Measurements from ENCODE around the gene NVL.
"Not testable (repeated sequence)": the region's sequence is repeated elsewhere in the genome, so short reads cannot be mapped to it uniquely, and the experiment has no call there.

Gene NVL

GRCh38 chr1:224359207-224359606 is 29.2 kb upstream of the NVL start:
- in situ Hi-C loops (cut with MboI; ENCODE audit: low sequenced_read_pairs, unreplicated experiment): no loop called here

DNA sequence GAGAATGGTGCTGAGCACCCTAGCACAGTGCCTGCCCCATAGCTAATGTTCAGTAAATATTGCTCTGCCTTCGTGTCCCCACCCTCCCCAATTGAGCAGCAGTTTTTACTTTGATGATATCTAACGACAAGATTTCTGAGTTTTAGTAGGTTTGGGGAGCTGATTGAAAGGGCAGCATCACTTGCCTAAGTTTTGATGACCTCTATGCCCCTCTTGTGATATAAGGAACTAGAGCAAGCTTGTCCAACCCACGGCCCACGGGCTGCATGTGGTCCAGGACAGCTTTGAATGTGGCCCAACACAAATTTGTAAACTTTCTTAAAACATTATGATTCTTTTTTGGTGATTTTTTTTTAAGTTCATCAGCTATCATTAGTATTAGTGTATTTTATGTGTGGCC is 28.3 kb upstream of the NVL start:
- in situ Hi-C loops (cut with MboI; ENCODE audit: low sequenced_read_pairs, unreplicated experiment): no loop called here
- no peak for TF ChIP-seq CTCF (IDR thresholded peaks at IDR 0.05; ENCODE audit: borderline replicate concordance, control extremely low read depth, extremely low read depth, insufficient read depth, missing control alignments)

More at GRCh38 chr1:224359207-224359606, 29.2 kb upstream of the NVL start:
- no peak for DNase-seq (ENCODE audit: low spot score)
- no peak for TF ChIP-seq CTCF (IDR thresholded peaks at IDR 0.05; ENCODE audit: borderline replicate concordance, control extremely low read depth, extremely low read depth, insufficient read depth, missing control alignments)

GRCh38 chr1:224357626-224358124 is 27.7 kb upstream of the NVL start:
- no peak for TF ChIP-seq CTCF (IDR thresholded peaks at IDR 0.05; ENCODE audit: borderline replicate concordance, control extremely low read depth, extremely low read depth, insufficient read depth, missing control alignments)
- DNase-seq (ENCODE audit: low spot score): no peak
- in situ Hi-C loops (cut with MboI; ENCODE audit: low sequenced_read_pairs, unreplicated experiment): no loop called here

More for the DNA sequence above, 28.3 kb upstream of the NVL start:
- DNase-seq (ENCODE audit: low spot score): no peak

DNA sequence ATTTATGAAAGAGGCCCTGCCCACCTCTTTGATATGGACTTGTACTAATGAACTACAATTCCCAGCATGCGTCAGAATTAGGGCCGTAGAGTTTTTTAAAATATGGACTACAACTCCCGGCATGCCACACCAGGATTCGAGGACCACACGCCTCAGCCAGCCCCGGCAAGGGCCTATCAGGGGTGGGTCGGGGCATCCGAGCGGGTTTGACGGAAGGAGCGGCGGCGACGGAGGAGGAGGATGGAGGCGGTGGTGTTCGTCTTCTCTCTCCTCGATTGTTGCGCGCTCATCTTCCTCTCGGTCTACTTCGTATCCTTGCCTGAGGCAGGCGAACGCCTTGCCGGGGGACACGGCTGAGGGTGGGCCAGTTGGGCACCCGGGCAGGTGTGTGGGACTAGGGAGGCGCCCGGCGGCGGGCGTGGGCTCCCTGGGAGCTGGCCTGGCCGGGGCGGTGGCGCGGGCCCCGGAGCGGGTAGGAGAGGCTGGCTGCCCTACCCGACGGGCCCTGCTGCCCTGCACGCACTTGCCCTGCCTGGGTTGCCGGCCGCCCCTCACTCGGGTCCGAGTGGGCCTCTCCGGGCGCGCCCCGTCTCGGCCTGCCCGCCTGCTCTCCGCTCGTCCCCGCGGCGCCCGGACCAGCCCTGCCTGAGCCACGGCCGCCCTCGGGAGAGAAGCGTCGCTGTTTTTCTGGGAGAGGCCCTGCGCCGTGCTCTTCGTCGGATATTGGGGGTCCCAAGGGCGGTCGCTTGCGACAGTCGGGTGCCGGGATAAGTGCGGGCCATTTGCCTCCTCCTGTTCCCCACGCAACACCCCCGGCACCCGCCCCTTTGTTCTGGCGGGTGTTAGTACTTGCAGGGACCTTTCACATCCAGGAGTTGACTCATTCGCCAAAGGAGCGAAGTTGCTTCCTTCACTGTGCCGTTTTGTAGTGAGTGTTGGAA is 27.0 kb upstream of the NVL start, which contains the start of gene CNIH4:
Gene CNIH4 (plus strand): TSS at position 195 of the 941 bp plus-strand sequence. CDS start 46 bp downstream, at position 241.
- no peak for TF ChIP-seq CTCF (IDR thresholded peaks at IDR 0.05; ENCODE audit: borderline replicate concordance, control extremely low read depth, extremely low read depth, insufficient read depth, missing control alignments)
- in situ Hi-C loops (cut with MboI; ENCODE audit: low sequenced_read_pairs, unreplicated experiment): no loop called here
- peak; percentile 94 for DNase-seq (ENCODE audit: low spot score)

GRCh38 chr1:224353975-224354925 is 24.3 kb upstream of the NVL start:
- TF ChIP-seq CTCF (IDR thresholded peaks at IDR 0.05; ENCODE audit: borderline replicate concordance, control extremely low read depth, extremely low read depth, insufficient read depth, missing control alignments): no peak
- in situ Hi-C loops (cut with MboI; ENCODE audit: low sequenced_read_pairs, unreplicated experiment): no loop called here
- DNase-seq (ENCODE audit: low spot score): no peak

DNA sequence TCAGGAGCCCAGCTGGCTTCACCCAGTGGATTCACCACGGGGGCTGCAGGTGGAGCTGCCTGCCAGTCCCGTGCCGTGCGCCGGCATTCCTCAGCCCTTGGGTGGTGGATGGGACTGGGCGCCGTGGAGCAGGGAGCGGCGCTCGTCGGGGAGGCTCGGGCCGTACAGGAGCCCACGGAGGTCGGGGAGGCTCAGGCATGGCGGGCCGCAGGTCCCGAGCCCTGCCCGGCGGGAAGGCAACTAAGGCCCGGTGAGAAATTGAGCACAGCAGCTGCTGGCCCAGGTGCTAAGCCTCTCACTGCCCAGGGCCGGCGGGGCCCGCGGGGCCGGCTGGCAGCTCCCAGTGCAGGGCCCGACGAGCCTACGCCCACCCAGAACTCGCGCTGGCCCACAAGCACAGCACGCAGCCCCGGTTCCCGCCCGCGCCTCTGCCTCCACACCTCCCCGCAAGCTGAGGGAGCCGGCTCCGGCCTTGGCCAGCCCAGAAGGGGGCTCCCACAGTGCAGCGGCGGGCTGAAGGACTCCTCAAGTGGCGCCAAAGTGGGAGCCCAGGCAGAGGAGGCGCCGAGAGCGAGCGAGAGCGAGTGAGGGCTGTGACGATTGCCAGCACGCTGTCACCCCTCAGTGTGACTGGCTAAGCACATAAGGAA is 22.6 kb upstream of the NVL start:
- in situ Hi-C loops (cut with MboI; ENCODE audit: low sequenced_read_pairs, unreplicated experiment); DNase-seq (ENCODE audit: low spot score): not testable (repeated sequence)

DNA sequence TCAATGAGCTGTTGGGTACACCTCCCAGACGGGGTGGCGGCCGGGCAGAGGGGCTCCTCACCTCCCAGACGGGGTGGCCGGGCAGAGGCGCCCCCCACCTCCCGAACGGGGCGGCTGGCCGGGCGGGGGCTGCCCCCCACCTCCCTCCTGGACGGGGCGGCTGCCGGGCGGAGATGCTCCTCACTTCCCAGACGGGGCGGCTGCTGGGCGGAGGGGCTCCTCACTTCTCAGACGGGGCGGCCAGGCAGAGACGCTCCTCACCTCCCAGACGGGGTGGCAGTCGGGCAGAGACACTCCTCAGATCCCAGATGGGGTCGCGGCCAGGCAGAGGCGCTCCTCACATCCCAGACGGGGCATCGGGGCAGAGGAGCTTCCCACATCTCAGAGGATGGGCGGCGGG is 19.7 kb upstream of the NVL start:
- in situ Hi-C loops (cut with MboI; ENCODE audit: low sequenced_read_pairs, unreplicated experiment): loop anchor here (25.0 kb wide), 1 partner anchor 537 kb away; no protein-coding TSS in a partner anchor
- DNase-seq (ENCODE audit: low spot score): not testable (repeated sequence)

All from GM13976 (cell line).